HEK293T (cell line): Measurements from ENCODE around the gene POFUT1.

Experiments used
- CTCF ChIA-PET: fragments of 350-600 bp; formaldehyde crosslinking; extraction: SDS; loops from one replicate; lab custom pipeline; 2021; ENCODE audit warnings: antibody characterized with exemption, inconsistent platforms; lab: Yijun Ruan, JAX
- POLR2A ChIA-PET: fragments of 350-600 bp; formaldehyde crosslinking; extraction: SDS; loops from one replicate; lab custom pipeline; 2020; ENCODE audit warnings: antibody characterized with exemption, inconsistent platforms; lab: Yijun Ruan, JAX
- DNase-seq: peaks from one replicate; pipeline ENCODE4 v3.0.0; 2012; ENCODE audit warnings: mixed read lengths; ENCODE audit errors: extremely low spot score
- ARNT ChIP-seq: fragments of 450-650 bp; IDR thresholded peaks from 2 replicates; pipeline ENCODE4 v1.6.1; 2017; ENCODE audit warnings: mild to moderate bottlenecking
- BHLHE40 ChIP-seq: fragments of 450-650 bp; IDR thresholded peaks from 2 replicates; pipeline ENCODE4 v1.6.1; 2016; ENCODE audit warnings: mild to moderate bottlenecking, moderate library complexity, borderline replicate concordance
- CTBP1 ChIP-seq: fragments of 450-650 bp; IDR thresholded peaks from 2 replicates; pipeline ENCODE4 v1.6.1; 2016; ENCODE audit warnings: borderline replicate concordance
- ELF4 ChIP-seq: fragments of 450-650 bp; IDR thresholded peaks from 2 replicates; pipeline ENCODE4 v1.6.1; 2017; ENCODE audit warnings: antibody characterized with exemption
- FOXA1 ChIP-seq: fragments of 450-650 bp; IDR thresholded peaks from 2 replicates; pipeline ENCODE4 v1.6.1; 2016; ENCODE audit warnings: mild to moderate bottlenecking
- FOXK2 ChIP-seq: fragments of 450-650 bp; IDR thresholded peaks from 2 replicates; pipeline ENCODE4 v1.6.1; 2016; ENCODE audit warnings: mild to moderate bottlenecking
- FOXM1 ChIP-seq: fragments of 450-650 bp; IDR thresholded peaks from 2 replicates; pipeline ENCODE4 v1.6.1; 2017; ENCODE audit warnings: mild to moderate bottlenecking, borderline replicate concordance
- HDGF ChIP-seq: fragments of 450-650 bp; IDR thresholded peaks from 2 replicates; pipeline ENCODE4 v1.6.1; 2017; ENCODE audit warnings: antibody characterized with exemption, borderline replicate concordance
- L3MBTL2 ChIP-seq: fragments of 450-650 bp; conservative IDR thresholded peaks from 2 replicates; pipeline ENCODE4 v1.6.1; 2016; ENCODE audit warnings: mild to moderate bottlenecking
- LEF1 ChIP-seq: fragments of 450-650 bp; IDR thresholded peaks from 2 replicates; pipeline ENCODE4 v1.6.1; 2017; ENCODE audit warnings: mild to moderate bottlenecking, borderline replicate concordance
- NFRKB ChIP-seq: fragments of 450-650 bp; IDR thresholded peaks from 2 replicates; pipeline ENCODE4 v1.6.1; 2016; ENCODE audit warnings: mild to moderate bottlenecking, moderate library complexity
- PKNOX1 ChIP-seq: fragments of 450-650 bp; IDR thresholded peaks from 2 replicates; pipeline ENCODE4 v1.6.1; 2016
- SP1 ChIP-seq: fragments of 450-650 bp; IDR thresholded peaks from 2 replicates; pipeline ENCODE4 v1.6.1; 2017
- SUZ12 ChIP-seq: fragments of 450-650 bp; IDR thresholded peaks from 2 replicates; pipeline ENCODE4 v1.6.1; 2016; ENCODE audit warnings: mild to moderate bottlenecking
- TARDBP ChIP-seq: fragments of 450-650 bp; IDR thresholded peaks from 2 replicates; pipeline ENCODE4 v1.6.1; 2016
- ZNF384 ChIP-seq: fragments of 450-650 bp; IDR thresholded peaks from 2 replicates; pipeline ENCODE4 v1.6.1; 2016

POFUT1 gene

GRCh38 chr20:32236819-32237218, 29.1 kb downstream of the POFUT1 start:
- ChIA-PET POLR2A (no interaction called here), CTCF (no interaction called here)
- no peak for DNase-seq
- TF ChIP-seq FOXA1 (no peak), ELF4 (no peak), LEF1 (no peak), ZNF384 (no peak), FOXM1 (no peak), SP1 (no peak), NFRKB (no peak), FOXK2 (no peak), HDGF (no peak), TARDBP (no peak), ARNT (no peak)

GRCh38 chr20:32237419-32237818, 29.7 kb downstream of the POFUT1 start:
- no peak for TF ChIP-seq ARNT
- no peak for TF ChIP-seq CTBP1
- TF ChIP-seq SUZ12: no peak
- TF ChIP-seq PKNOX1: no peak
- no peak for TF ChIP-seq ELF4
- TF ChIP-seq FOXA1: no peak
- TF ChIP-seq TARDBP: no peak
- TF ChIP-seq FOXM1: no peak
- TF ChIP-seq NFRKB: no peak
- TF ChIP-seq LEF1: no peak
- no peak for TF ChIP-seq BHLHE40
- no peak for TF ChIP-seq FOXK2
- no peak for TF ChIP-seq L3MBTL2
- TF ChIP-seq ZNF384: no peak
- TF ChIP-seq SP1: no peak
- TF ChIP-seq HDGF: no peak
- CTCF ChIA-PET: no interaction called here
- DNase-seq: no peak
- POLR2A ChIA-PET: no interaction called here

GRCh38 chr20:32238483-32239425, 31.1 kb downstream of the POFUT1 start:
- ChIA-PET POLR2A (no interaction called here), CTCF (interaction anchor here (0.5 kb wide), 1 partner anchor 160 kb away, joined by 3 read pairs; no protein-coding TSS in a partner anchor)
- no peak for DNase-seq
- TF ChIP-seq ZNF384 (no peak), SUZ12 (no peak), HDGF (no peak), FOXK2 (no peak), FOXA1 (no peak), NFRKB (no peak), SP1 (no peak), PKNOX1 (no peak), BHLHE40 (no peak), L3MBTL2 (no peak), ARNT (no peak), FOXM1 (no peak), ELF4 (no peak)

- POLR2A ChIA-PET: no interaction called here
- TF ChIP-seq HDGF (no peak), NFRKB (no peak), SP1 (no peak), CTBP1 (no peak), LEF1 (no peak), ELF4 (no peak)
- no peak for DNase-seq
- CTCF ChIA-PET: interaction anchor here (0.6 kb wide), 1 partner anchor 454 kb away, joined by 3 read pairs; no protein-coding TSS in a partner anchor
Measured at GRCh38 chr20:32240205-32240604, 32.5 kb downstream of the POFUT1 start.

GRCh38 chr20:32241807-32242206, 34.1 kb downstream of the POFUT1 start:
- POLR2A ChIA-PET: no interaction called here
- TF ChIP-seq LEF1: no peak
- DNase-seq: no peak
- CTCF ChIA-PET: no interaction called here

GRCh38 chr20:32244150-32244823, 36.6 kb downstream of the POFUT1 start:
- no peak for TF ChIP-seq ZNF384
- TF ChIP-seq ELF4: no peak
- no peak for TF ChIP-seq LEF1
- no peak for TF ChIP-seq FOXK2
- no peak for TF ChIP-seq L3MBTL2
- no peak for TF ChIP-seq PKNOX1
- no peak for TF ChIP-seq NFRKB
- TF ChIP-seq FOXM1: no peak
- TF ChIP-seq HDGF: no peak
- TF ChIP-seq BHLHE40: no peak
- no peak for TF ChIP-seq FOXA1
- no peak for TF ChIP-seq TARDBP
- no peak for TF ChIP-seq SUZ12
- TF ChIP-seq ARNT: no peak
- TF ChIP-seq SP1: no peak
- TF ChIP-seq CTBP1: no peak
- ChIA-PET CTCF (no interaction called here), POLR2A (interaction anchor here (0.7 kb wide), 1 partner anchor 8 kb away, joined by 3 read pairs; no protein-coding TSS in a partner anchor)
- no peak for DNase-seq
